Neural progenitor cell (in vitro differentiated cells): Measurements from ENCODE around the gene RPL37. TPM values are rescaled to one million over a fixed set of nuclear protein-coding genes. Genes with fewer than 3 reads are reported as not detected.

Experiments used
- DNase-seq: peaks from one replicate; pipeline ENCODE4 v3.0.0-alpha.2; 2016; ENCODE audit warnings: low spot score
- H2AFZ ChIP-seq: fragments of 200-600 bp; sonication (generic); replicated peaks from 2 replicates; pipeline ENCODE4 v1.6.1; 2016; ENCODE audit warnings: antibody characterized with exemption
- H3F3A ChIP-seq: fragments of 200-600 bp; sonication (generic); 2 replicates; pipeline ENCODE4 v1.6.1; 2016; ENCODE audit warnings: antibody characterized with exemption, low read depth
- H3K27ac ChIP-seq: fragments of 200-600 bp; sonication (generic); 2 replicates; pipeline ENCODE4 v1.5.1; 2016; ENCODE audit warnings: mild to moderate bottlenecking
- H3K27me3 ChIP-seq: fragments of 200-600 bp; sonication (generic); 2 replicates; pipeline ENCODE4 v1.6.1; 2016; ENCODE audit warnings: mild to moderate bottlenecking, moderate library complexity
- H3K36me3 ChIP-seq: fragments of 200-600 bp; sonication (generic); 2 replicates; pipeline ENCODE4 v1.5.1; 2016
- H3K4me1 ChIP-seq: fragments of 200-600 bp; sonication (generic); 2 replicates; pipeline ENCODE4 v1.6.1; 2016; ENCODE audit warnings: mixed run types
- H3K4me2 ChIP-seq: fragments of 200-600 bp; sonication (generic); 2 replicates; pipeline ENCODE4 v1.6.1; 2016
- H3K4me3 ChIP-seq: fragments of 200-600 bp; sonication (generic); 2 replicates; pipeline ENCODE4 v1.5.1; 2016
- H3K79me2 ChIP-seq: fragments of 200-600 bp; sonication (generic); 2 replicates; pipeline ENCODE4 v1.6.1; 2016; ENCODE audit warnings: low read depth
- H3K9ac ChIP-seq: fragments of 200-600 bp; sonication (generic); 2 replicates; pipeline ENCODE4 v1.6.1; 2016
- H3K9me3 ChIP-seq: fragments of 200-600 bp; sonication (generic); 2 replicates; pipeline ENCODE4 v1.5.1; 2016; ENCODE audit warnings: low read depth
- H4K20me1 ChIP-seq: fragments of 200-600 bp; sonication (generic); 2 replicates; pipeline ENCODE4 v1.6.1; 2016; ENCODE audit warnings: low read depth
- H3K27ac Mint-ChIP-seq: 3 replicates; pipeline ENCODE4 v1.8.0; 2021; ENCODE audit warnings: mixed read lengths
- H3K27me3 Mint-ChIP-seq: 2 replicates; pipeline ENCODE4 v1.8.0; 2022; ENCODE audit warnings: low read depth, mild to moderate bottlenecking, inconsistent platforms, moderate library complexity, mixed read lengths; ENCODE audit not compliant: insufficient read depth
- H3K36me3 Mint-ChIP-seq: 3 replicates; pipeline ENCODE4 v1.8.0; 2021; ENCODE audit warnings: mixed read lengths
- H3K4me1 Mint-ChIP-seq: 3 replicates; pipeline ENCODE4 v1.8.0; 2021; ENCODE audit warnings: mixed read lengths
- H3K4me3 Mint-ChIP-seq: 3 replicates; pipeline ENCODE4 v1.8.0; 2021; ENCODE audit warnings: mild to moderate bottlenecking, moderate library complexity, mixed read lengths
- H3K9me3 Mint-ChIP-seq: 3 replicates; pipeline ENCODE4 v1.8.0; 2020; ENCODE audit warnings: mixed read lengths
- EZH2 ChIP-seq: fragments of 200-600 bp; sonication (generic); IDR thresholded peaks from 2 replicates; pipeline ENCODE4 v1.6.1; 2017; ENCODE audit warnings: antibody characterized with exemption, mild to moderate bottlenecking, moderate library complexity
- EZH2phosphoT487 ChIP-seq: fragments of 200-600 bp; sonication (generic); IDR thresholded peaks from 2 replicates; pipeline ENCODE4 v1.6.1; 2017; ENCODE audit warnings: antibody characterized with exemption
- total RNA-seq: library from RNA; depleted of rRNA; stranded (reverse); fragments of >200 nt; gene quantifications from 2 replicates; pipeline ENCODE4 v1.2.3, GENCODE V29; 2015; ENCODE audit warnings: low replicate concordance
- TF ChIP-seq, protein P1 (sequence below): fragments of 200-600 bp; sonication (generic); IDR thresholded peaks from 2 replicates; pipeline ENCODE4 v1.5.1; 2017; ENCODE audit warnings: antibody characterized with exemption, mild to moderate bottlenecking

Gene RPL37
- total RNA-seq, 1 donor from 2014 or later, result 235 TPM

DNA sequence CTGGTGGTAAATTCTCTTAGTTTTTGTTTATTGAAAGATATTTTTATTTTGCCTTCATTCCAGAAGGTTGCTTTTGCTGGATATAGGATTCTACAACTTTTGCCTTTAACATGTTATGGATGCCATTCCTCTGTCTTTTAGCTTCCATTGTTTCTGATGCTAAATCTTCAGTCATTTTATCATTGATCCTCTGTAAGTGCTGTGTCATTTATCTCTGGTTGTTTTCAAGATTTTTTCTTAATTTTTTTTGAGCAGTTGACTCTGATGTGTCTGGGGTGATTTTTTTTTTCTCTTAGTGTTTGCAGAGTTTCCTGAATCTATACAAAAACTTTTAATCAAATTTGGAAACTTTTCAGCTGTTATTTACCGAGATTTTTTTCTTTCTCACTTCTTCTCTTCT, 12.5 kb upstream of the RPL37 start:
- H3K27me3 ChIP-seq, result no peaks in the 10 kb centered on the region

DNA sequence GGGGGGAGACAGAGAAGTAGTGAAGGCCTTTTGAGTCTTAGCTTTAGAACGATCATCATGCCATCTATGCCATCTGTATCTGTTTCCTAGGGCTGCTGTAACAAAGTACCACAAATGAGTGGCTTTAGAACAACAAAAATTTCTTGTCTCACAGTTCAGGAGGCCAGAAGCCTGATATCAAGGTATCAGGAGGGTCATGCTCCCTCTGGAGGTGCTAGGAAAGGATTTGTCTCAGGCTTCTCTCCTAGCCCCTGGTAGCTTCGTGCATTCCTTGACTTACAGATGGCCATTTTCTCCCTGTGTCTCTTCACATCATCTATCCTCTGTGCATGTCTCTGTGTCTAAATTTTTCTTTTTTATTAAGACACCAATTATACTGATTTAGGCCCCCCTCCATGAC, 11.3 kb upstream of the RPL37 start:
- Mint-ChIP-seq H3K4me3 (no peak overlapping the region), H3K4me1 (peaks cover under 1% of the 10 kb centered on the region), H3K27me3 (peaks cover 2% of the 10 kb centered on the region), H3K9me3 (no peaks in the 10 kb centered on the region), H3K36me3 (no peaks in the 10 kb centered on the region), H3K27ac (no peak overlapping the region)
- H2AFZ ChIP-seq, result no peak overlapping the region
- no peaks in the 10 kb centered on the region for H3K27me3 ChIP-seq
- H3K4me2 ChIP-seq, result no peak overlapping the region
- TF ChIP-seq EZH2 (no peak), EZH2phosphoT487 (no peak)
- TF ChIP-seq, protein P1, sequence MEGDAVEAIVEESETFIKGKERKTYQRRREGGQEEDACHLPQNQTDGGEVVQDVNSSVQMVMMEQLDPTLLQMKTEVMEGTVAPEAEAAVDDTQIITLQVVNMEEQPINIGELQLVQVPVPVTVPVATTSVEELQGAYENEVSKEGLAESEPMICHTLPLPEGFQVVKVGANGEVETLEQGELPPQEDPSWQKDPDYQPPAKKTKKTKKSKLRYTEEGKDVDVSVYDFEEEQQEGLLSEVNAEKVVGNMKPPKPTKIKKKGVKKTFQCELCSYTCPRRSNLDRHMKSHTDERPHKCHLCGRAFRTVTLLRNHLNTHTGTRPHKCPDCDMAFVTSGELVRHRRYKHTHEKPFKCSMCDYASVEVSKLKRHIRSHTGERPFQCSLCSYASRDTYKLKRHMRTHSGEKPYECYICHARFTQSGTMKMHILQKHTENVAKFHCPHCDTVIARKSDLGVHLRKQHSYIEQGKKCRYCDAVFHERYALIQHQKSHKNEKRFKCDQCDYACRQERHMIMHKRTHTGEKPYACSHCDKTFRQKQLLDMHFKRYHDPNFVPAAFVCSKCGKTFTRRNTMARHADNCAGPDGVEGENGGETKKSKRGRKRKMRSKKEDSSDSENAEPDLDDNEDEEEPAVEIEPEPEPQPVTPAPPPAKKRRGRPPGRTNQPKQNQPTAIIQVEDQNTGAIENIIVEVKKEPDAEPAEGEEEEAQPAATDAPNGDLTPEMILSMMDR, result no peak
- no peaks in the 10 kb centered on the region for H3K79me2 ChIP-seq
- no peaks in the 10 kb centered on the region for H4K20me1 ChIP-seq
- H3K27ac ChIP-seq, result no peak overlapping the region
- no peaks in the 10 kb centered on the region for H3K9me3 ChIP-seq
- H3K9ac ChIP-seq, result no peak overlapping the region
- no peaks in the 10 kb centered on the region for H3K36me3 ChIP-seq
- no peaks in the 10 kb centered on the region for H3K4me1 ChIP-seq
- H3K4me3 ChIP-seq, result no peak overlapping the region
- no peak for DNase-seq
- H3F3A ChIP-seq, result no peaks in the 10 kb centered on the region

More for the DNA sequence above, 12.5 kb upstream of the RPL37 start:
- Histone ChIP-seq H3K9me3 (no peaks in the 10 kb centered on the region), H3K9ac (no peak overlapping the region), H2AFZ (no peak overlapping the region), H3K36me3 (no peaks in the 10 kb centered on the region), H3K4me1 (no peaks in the 10 kb centered on the region), H3F3A (no peaks in the 10 kb centered on the region), H3K4me3 (no peak overlapping the region), H3K79me2 (no peaks in the 10 kb centered on the region), H3K4me2 (no peak overlapping the region), H3K27ac (no peak overlapping the region), H4K20me1 (no peaks in the 10 kb centered on the region)
- no peaks in the 10 kb centered on the region for H3K4me1 Mint-ChIP-seq
- no peak for DNase-seq
- H3K27me3 Mint-ChIP-seq, result peaks cover 8% of the 10 kb centered on the region
- H3K9me3 Mint-ChIP-seq, result no peaks in the 10 kb centered on the region
- H3K27ac Mint-ChIP-seq, result no peak overlapping the region
- no peaks in the 10 kb centered on the region for H3K36me3 Mint-ChIP-seq
- TF ChIP-seq EZH2phosphoT487 (no peak), EZH2 (no peak)
- TF ChIP-seq, protein P1, result no peak
- H3K4me3 Mint-ChIP-seq, result no peak overlapping the region

DNA sequence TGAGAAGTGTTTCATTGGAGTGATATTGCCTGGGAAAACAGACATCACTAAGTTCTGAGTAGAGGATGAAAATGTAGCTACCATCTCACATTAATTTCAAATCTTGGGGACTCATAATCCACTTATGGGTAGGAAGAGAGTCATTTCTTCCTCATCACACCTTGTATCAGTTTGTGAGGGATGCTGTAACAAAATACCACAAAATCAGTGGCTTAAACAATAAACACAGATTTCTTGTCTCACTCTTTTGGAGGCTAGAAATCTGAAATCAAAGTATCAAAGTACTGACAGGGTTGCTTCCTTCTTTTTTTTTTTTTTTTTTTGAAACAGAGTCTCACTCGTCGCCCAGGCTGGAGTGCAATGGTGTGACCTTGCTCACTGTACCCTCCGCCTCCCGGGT, 9.5 kb upstream of the RPL37 start:
- Histone ChIP-seq H3K27ac (no peak overlapping the region), H3K4me3 (no peak overlapping the region), H3K27me3 (no peaks in the 10 kb centered on the region), H2AFZ (no peak overlapping the region), H3F3A (no peaks in the 10 kb centered on the region), H4K20me1 (no peaks in the 10 kb centered on the region), H3K9me3 (no peaks in the 10 kb centered on the region), H3K4me2 (no peak overlapping the region), H3K79me2 (no peaks in the 10 kb centered on the region), H3K9ac (no peak overlapping the region), H3K36me3 (no peaks in the 10 kb centered on the region), H3K4me1 (no peaks in the 10 kb centered on the region)
- Mint-ChIP-seq H3K9me3 (no peaks in the 10 kb centered on the region), H3K4me1 (peaks cover 2% of the 10 kb centered on the region), H3K27me3 (peaks cover 2% of the 10 kb centered on the region), H3K36me3 (no peaks in the 10 kb centered on the region), H3K27ac (no peak overlapping the region), H3K4me3 (no peak overlapping the region)
- DNase-seq, result no peak
- TF ChIP-seq, protein P1, result no peak
- no peak for TF ChIP-seq EZH2phosphoT487
